K562 (cell line): ENCODE results near the gene C16orf96. TPM values are rescaled to one million over a fixed set of nuclear protein-coding genes. Genes with fewer than 3 reads are reported as not detected.

ENCODE experiments used
- ATAC-seq: fragments of 200-7000 bp; cut with Tn5 transposase; 3 replicates; pipeline ENCODE4 v1.9.1; 2020; ENCODE audit warnings: moderate library complexity
- BruUV-seq: library from RNA; stranded (reverse); fragments of 400-500 nt; replicated peaks from 2 replicates; lab custom pipeline; 2021; lab: Mats Ljungman, UMichigan
- CTCF ChIA-PET: fragments of 300-600 bp; formaldehyde crosslinking; extraction: SDS; loops from one replicate; lab custom pipeline; 2021; ENCODE audit warnings: low intra/inter-chr PET ratio; lab: Yijun Ruan, JAX
- POLR2A ChIA-PET: fragments of 300-600, 350-650 bp; sonication (Branson Sonifier 250); formaldehyde crosslinking; extraction: SDS; loops from one replicate; lab custom pipeline; 2021; ENCODE audit warnings: antibody characterized with exemption, inconsistent platforms; lab: Yijun Ruan, JAX
- DNase-seq, 4 experiments: peaks; one replicate each; pipeline versions ENCODE4 v3.0.0 to v3.0.0-alpha.2; 2011 to 2018; ENCODE audit warnings: low spot score in 3 of 4, mixed read lengths in 3 of 4; ENCODE audit errors: extremely low read depth in 1 of 4
- FAIRE-seq: peaks from 2 replicates; lab custom pipeline; 2011; peaks lifted over from hg19 to GRCh38; lab: Jason Lieb, UNC
- H2AFZ ChIP-seq: 2 replicates; pipeline ENCODE4 v1.6.0; 2011; ENCODE audit warnings: low read depth, low read length, control low read depth, inconsistent platforms
- H3K27ac ChIP-seq: fragments of 200-600 bp; 3 replicates; pipeline ENCODE4 v1.8.0; 2011; ENCODE audit warnings: low read depth, mild to moderate bottlenecking, control low read depth, inconsistent platforms, low read length, moderate library complexity, mixed read lengths; ENCODE audit errors: extremely low read depth
- H3K27me3 ChIP-seq, 2 experiments: fragments of 300-600 bp in 1 of 2; 2 replicates in 1 of 2; 3 replicates in 1 of 2; pipeline versions ENCODE4 v1.6.0 to v1.8.0; 2011; ENCODE audit warnings: inconsistent platforms in 2 of 2, low read length in 2 of 2, mild to moderate bottlenecking in 1 of 2, mixed read lengths in 1 of 2, moderate library complexity in 1 of 2; ENCODE audit not compliant: control insufficient read depth in 2 of 2, insufficient read depth in 2 of 2
- H3K36me3 ChIP-seq: fragments of 300-600 bp; 3 replicates; pipeline ENCODE4 v1.8.0; 2011; ENCODE audit warnings: mild to moderate bottlenecking, low read length, inconsistent platforms; ENCODE audit not compliant: control insufficient read depth, insufficient read depth
- H3K4me1 ChIP-seq, 2 experiments: fragments of 200-600 bp in 1 of 2; replicated peaks in 1 of 2; 2 replicates in 1 of 2; 3 replicates in 1 of 2; pipeline versions ENCODE4 v1.5.1 to v1.8.0; 2011; ENCODE audit warnings: inconsistent platforms in 2 of 2, low read length in 2 of 2, mild to moderate bottlenecking in 1 of 2, mixed read lengths in 1 of 2, moderate library complexity in 1 of 2; ENCODE audit not compliant: control insufficient read depth in 2 of 2, insufficient read depth in 2 of 2
- H3K4me2 ChIP-seq: 2 replicates; pipeline ENCODE4 v1.6.1; 2011; ENCODE audit warnings: low read length, control low read depth, inconsistent platforms, mixed read lengths; ENCODE audit not compliant: insufficient read depth
- H3K4me3 ChIP-seq: fragments of 200-600 bp; sonication (generic), shearing (Covaris generic); 2 replicates; pipeline ENCODE4 v1.5.1; 2016; ENCODE audit warnings: control low read depth, inconsistent platforms
- H3K79me2 ChIP-seq: fragments of 200-600 bp; 3 replicates; pipeline ENCODE4 v1.8.0; 2011; ENCODE audit warnings: low read length, inconsistent platforms; ENCODE audit not compliant: control insufficient read depth, insufficient read depth
- H3K9ac ChIP-seq, 2 experiments: 2 replicates each; pipeline versions ENCODE4 v1.6.0 to v1.6.1; 2011; ENCODE audit warnings: low read depth in 2 of 2, low read length in 2 of 2, control low read depth in 1 of 2, inconsistent platforms in 1 of 2, mild to moderate bottlenecking in 1 of 2, mixed read lengths in 1 of 2; ENCODE audit not compliant: insufficient read depth in 1 of 2
- H3K9me1 ChIP-seq: one replicate; pipeline ENCODE4 v1.6.0; 2011; ENCODE audit warnings: inconsistent platforms, mild to moderate bottlenecking, low read length, moderate library complexity; ENCODE audit not compliant: control insufficient read depth, insufficient read depth
- H3K9me3 ChIP-seq: replicated peaks from 2 replicates; pipeline ENCODE4 v1.5.1; 2011; ENCODE audit warnings: low read depth, low read length, inconsistent platforms; ENCODE audit not compliant: control insufficient read depth, insufficient read depth
- H4K20me1 ChIP-seq: replicated peaks from 2 replicates; pipeline ENCODE4 v1.6.1; 2011; ENCODE audit warnings: low read length, inconsistent platforms, mixed read lengths; ENCODE audit not compliant: control insufficient read depth, insufficient read depth
- CEBPB ChIP-seq: fragments of 450-650 bp; IDR thresholded peaks from 2 replicates; pipeline ENCODE4 v1.6.1; 2016; ENCODE audit warnings: missing genetic modification characterization, missing compliant biosample characterization
- COPS2 ChIP-seq: fragments of 450-650 bp; conservative IDR thresholded peaks from 2 replicates; pipeline ENCODE4 v1.6.1; 2016; ENCODE audit warnings: mild to moderate bottlenecking, moderate library complexity
- E2F6 ChIP-seq, 2 experiments: IDR thresholded peaks; 2 replicates each; pipeline ENCODE4 v1.6.1; 2011; ENCODE audit warnings: borderline replicate concordance in 1 of 2, control low read depth in 1 of 2, low read depth in 1 of 2, low read length in 1 of 2, mild to moderate bottlenecking in 1 of 2, mixed read lengths in 1 of 2, moderate library complexity in 1 of 2; ENCODE audit not compliant: insufficient read depth in 1 of 2, insufficient read length in 1 of 2, poor library complexity in 1 of 2, severe bottlenecking in 1 of 2; ENCODE audit errors: extremely low read depth in 1 of 2
- EHMT2 ChIP-seq: fragments of 450-650 bp; IDR thresholded peaks from 2 replicates; pipeline ENCODE4 v1.6.1; 2018; ENCODE audit warnings: antibody characterized with exemption
- EP300 ChIP-seq: IDR thresholded peaks from 2 replicates; pipeline ENCODE4 v1.6.1; 2012; ENCODE audit warnings: low read length, improper control_type of control experiment
- SMARCE1 ChIP-seq: fragments of 450-650 bp; IDR thresholded peaks from 2 replicates; pipeline ENCODE4 v1.7.1; 2016; ENCODE audit warnings: mild to moderate bottlenecking
- SRF ChIP-seq, 2 experiments: fragments of 250-450, 450-650 bp in 1 of 2; sonication (Bioruptor Pico) in 1 of 2; sonication (generic) in 1 of 2; formaldehyde crosslinking; IDR thresholded peaks; 2 replicates each; pipeline versions ENCODE4 v1.5.0 to v1.5.1; 2020 to 2022; ENCODE audit warnings: mild to moderate bottlenecking in 1 of 2, missing genetic modification reagents in 1 of 2
- ZSCAN32 ChIP-seq: fragments of 450-650 bp; formaldehyde crosslinking; IDR thresholded peaks from 2 replicates; pipeline ENCODE4 v1.4.0; 2020; ENCODE audit warnings: mild to moderate bottlenecking, moderate library complexity
- WGBS: fragments of 100-300 bp; shearing (Covaris generic); methylation state at CpG from one replicate; pipeline ENCODE4 v1.1.6; 2016; ENCODE audit warnings: low coverage, mixed read lengths; ENCODE audit not compliant: insufficient coverage; ENCODE audit errors: missing lambda C conversion rate; 5-methylcytosine and 5-hydroxymethylcytosine counted together
- in situ Hi-C: fragments of 300-500 bp; cut with MboI; formaldehyde crosslinking; loops from 4 replicates; pipeline ENCODE4 v1.15.0; 2018; ENCODE audit warnings: inconsistent platforms, mixed read lengths
- intact Hi-C: fragments of 100-400 bp; cut with micrococcal nuclease; formaldehyde crosslinking; loops from 2 replicates; pipeline ENCODE4 v1.14.2; 2022
- polyA plus RNA-seq, 8 experiments: library from polyadenylated mRNA; depleted of rRNA in 4 of 8; stranded (reverse) in 5 of 8; unstranded in 3 of 8; fragments of >200 nt; fragmentation: Nextera tagmentation in 2 of 8; fragmentation: Illumina TruSeq in 1 of 8; extraction: Ambion mirVana in 2 of 8; extraction: Trizol in 1 of 8; gene quantifications; 2 replicates each; pipeline versions ENCODE4 v1.2.1 to v1.2.3, GENCODE V29; 2011 to 2014; ENCODE audit warnings: inconsistent platforms in 1 of 8, missing spikeins in 1 of 8
- total RNA-seq, 7 experiments: library from RNA; depleted of rRNA in 6 of 7; stranded (reverse); fragments of >200 nt in 6 of 7; fragmentation: Illumina TruSeq in 2 of 7; extraction: Trizol in 2 of 7; gene quantifications; 2 replicates each; pipeline versions ENCODE4 v1.2.1 to v1.2.3, GENCODE V29; 2011 to 2021; ENCODE audit warnings: low replicate concordance in 1 of 7

C16orf96 gene
- total and polyA plus RNA-seq, 9 of the 15 experiments (the other 6 are each of a cell fraction or from before 2014, with no cell fraction given): not detected

GRCh38 chr16:4602331-4602730, 46.2 kb downstream of the C16orf96 start:
- intact Hi-C loops (no loop called here), in situ Hi-C loops (no loop called here)
- Histone ChIP-seq H3K9me3 (no peaks in the 10 kb centered on the region), H3K9ac (0 out of 4 replicates have a peak overlapping the region, but pooled peaks of 1 of the 2 experiments have one; percentile 45), H3K4me2 (no peak overlapping the region), H3K79me2 (no peaks in the 10 kb centered on the region), H3K9me1 (no peaks in the 10 kb centered on the region), H3K4me3 (no peak overlapping the region), H3K4me1 (peaks cover 3 to 20% of the 10 kb centered on the region in 2 experiments; a peak in 3 of 5 replicates), H3K36me3 (no peaks in the 10 kb centered on the region), H4K20me1 (peaks cover 14% of the 10 kb centered on the region), H2AFZ (no peak overlapping the region), H3K27ac (no peak overlapping the region), H3K27me3 (peaks cover 47 to 63% of the 10 kb centered on the region in 2 experiments)
- POLR2A ChIA-PET: interaction anchor here (0.6 to 0.8 kb wide), 2 partner anchors 23 to 78 kb away, joined by 3 read pairs; no protein-coding TSS in a partner anchor
- ATAC-seq (no peak), FAIRE-seq (no peak), DNase-seq (no peak)
- CTCF ChIA-PET: no interaction called here
- TF ChIP-seq SRF (CRISPR knock-in tag; IDR thresholded peaks at IDR 0.05) (no peak), EP300 (no peak), EHMT2 (no peak), COPS2 (no peak), ZSCAN32 (CRISPR knock-in tag) (no peak), SMARCE1 (no peak)
- no TSS peak for BruUV-seq
- WGBS: 0% methylated on average over 5 of the region's 8 CpGs

GRCh38 chr16:4603624-4604170, 47.6 kb downstream of the C16orf96 start:
- Histone ChIP-seq H2AFZ (no peak overlapping the region), H3K9me3 (no peaks in the 10 kb centered on the region), H3K9ac (no peak overlapping the region), H3K9me1 (no peaks in the 10 kb centered on the region), H3K4me1 (peaks cover 3 to 29% of the 10 kb centered on the region in 2 experiments; a peak in 3 of 5 replicates), H3K27me3 (peaks cover 36 to 52% of the 10 kb centered on the region in 2 experiments), H3K27ac (no peak overlapping the region), H3K79me2 (no peaks in the 10 kb centered on the region), H3K4me2 (no peak overlapping the region), H3K4me3 (no peak overlapping the region), H3K36me3 (peaks cover 12% of the 10 kb centered on the region; the same call in 1 of the 3 replicates), H4K20me1 (peaks cover 18% of the 10 kb centered on the region)
- DNase-seq (no peak), ATAC-seq (0 out of 3 replicates have a peak, but pooled peaks have one; percentile 4), FAIRE-seq (no peak)
- ChIA-PET CTCF (interaction anchor here (0.6 kb wide), 1 partner anchor 58 kb away, joined by 3 read pairs; no protein-coding TSS in a partner anchor), POLR2A (no interaction called here)
- in situ Hi-C loops: no loop called here
- 3% methylated on average over 9 of the region's 13 CpGs for WGBS
- intact Hi-C loops: no loop called here
- no TSS peak for BruUV-seq
- TF ChIP-seq CEBPB (tag): no peak
- TF ChIP-seq E2F6 (IDR thresholded peaks at IDR 0.05; ENCODE audit: borderline replicate concordance in 1 of 2, extremely low read depth in 1 of 2, insufficient read depth in 1 of 2, insufficient read length in 1 of 2, low read depth in 1 of 2, low read length in 1 of 2, poor library complexity in 1 of 2, severe bottlenecking in 1 of 2): no peak
